DMS79 treated with DMSO at 0.1 percent for 48 hours (cell line): ENCODE results near the gene UCN3.

ENCODE experiments used
- DNase-seq: peaks from one replicate; lab custom pipeline; 2025; lab: John Stamatoyannopoulos, UW

UCN3 gene, protein sequence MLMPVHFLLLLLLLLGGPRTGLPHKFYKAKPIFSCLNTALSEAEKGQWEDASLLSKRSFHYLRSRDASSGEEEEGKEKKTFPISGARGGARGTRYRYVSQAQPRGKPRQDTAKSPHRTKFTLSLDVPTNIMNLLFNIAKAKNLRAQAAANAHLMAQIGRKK

DNA sequence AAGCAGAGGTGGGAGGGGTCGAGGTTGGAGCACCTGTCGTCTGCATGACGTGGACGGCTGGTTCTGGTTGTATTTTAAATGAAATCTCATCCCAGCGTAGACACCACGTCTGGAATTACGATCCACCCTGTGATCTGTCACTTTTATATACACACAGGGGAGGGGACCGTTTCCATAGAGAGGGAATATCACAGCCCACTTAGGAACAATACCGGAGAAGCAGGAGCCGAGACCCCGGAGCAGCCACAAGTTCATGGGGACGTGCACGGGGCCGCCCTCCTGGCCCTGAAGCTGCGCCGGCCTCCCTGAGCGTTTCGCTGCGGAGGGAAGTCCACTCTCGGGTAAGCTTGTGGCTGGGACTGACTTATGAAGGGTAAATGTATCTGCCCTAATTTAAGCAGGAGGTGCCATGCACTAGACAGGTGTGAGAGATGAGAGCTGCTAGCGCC is at the start of gene UCN3:
Gene UCN3, plus strand, starts transcription at position 77 of the 449 bp plus-strand sequence. CDS start 8,755 bp downstream, outside the sequence.
- no peak for DNase-seq

DNA sequence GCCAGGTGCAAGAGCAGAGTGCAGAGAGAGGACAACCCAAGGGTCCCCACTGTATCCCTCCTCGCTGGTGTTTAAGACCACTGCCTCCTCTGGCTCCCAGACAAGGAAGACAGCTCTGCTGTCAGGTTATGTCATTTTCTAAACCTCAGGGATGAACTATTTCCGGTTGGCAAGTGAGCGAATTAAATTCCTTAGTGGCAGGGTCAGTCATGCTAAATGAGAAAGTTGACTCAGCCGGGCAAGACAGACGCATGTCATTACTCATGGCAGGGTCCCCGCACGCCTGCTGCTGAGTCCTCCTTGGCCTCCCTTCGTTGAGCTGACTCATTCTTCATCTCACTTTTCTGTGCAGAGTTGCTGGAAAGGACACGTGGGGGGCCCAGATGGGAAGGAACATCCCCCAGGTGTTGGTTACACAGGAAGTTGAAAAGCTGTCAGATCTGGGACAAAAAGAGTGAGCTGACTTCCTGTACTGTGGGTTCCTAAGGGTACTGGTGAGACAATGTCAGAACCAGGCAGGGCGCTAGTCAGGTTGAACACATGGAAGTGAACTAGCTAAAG is 47.1 kb upstream of the UCN3 start:
- no peak for DNase-seq

DNA sequence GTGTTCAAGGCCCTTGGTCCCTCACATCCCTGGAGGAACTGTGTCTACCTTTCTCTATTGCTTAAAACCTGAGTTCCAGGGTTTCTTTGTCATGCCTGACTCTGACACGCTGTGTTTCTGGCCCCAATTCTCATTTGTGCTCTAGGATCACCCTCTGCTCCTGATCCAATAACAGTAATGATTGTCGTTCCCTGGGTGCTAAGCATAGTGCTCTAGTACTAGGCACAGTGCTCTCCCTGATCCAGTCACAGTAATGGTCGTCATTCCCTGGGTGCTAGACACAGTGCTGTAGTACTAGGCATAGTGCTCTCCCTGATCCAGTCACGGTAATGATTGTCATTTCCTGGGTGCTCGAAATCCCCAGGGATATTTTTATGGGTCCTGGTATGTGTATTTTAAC is 46.6 kb upstream of the UCN3 start:
- no peak for DNase-seq

DNA sequence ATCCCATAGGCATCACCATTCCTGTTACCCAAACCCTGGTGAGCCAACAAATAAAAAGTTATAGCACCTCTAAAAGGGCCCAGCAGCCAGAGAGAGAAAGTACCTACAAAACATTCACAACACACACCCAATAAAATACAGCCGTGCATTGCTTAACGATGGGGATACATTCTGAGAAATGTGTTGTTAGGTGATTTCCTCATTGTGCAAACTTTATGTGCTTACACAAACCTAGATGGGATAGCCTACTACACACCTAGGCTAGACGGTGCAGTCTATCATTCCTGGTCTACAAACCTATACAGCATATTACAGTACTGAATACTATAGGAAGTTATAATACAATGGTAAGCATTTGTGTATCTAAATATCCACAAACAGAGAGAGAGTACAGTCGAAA is 44.9 kb upstream of the UCN3 start:
- DNase-seq, result no peak

DNA sequence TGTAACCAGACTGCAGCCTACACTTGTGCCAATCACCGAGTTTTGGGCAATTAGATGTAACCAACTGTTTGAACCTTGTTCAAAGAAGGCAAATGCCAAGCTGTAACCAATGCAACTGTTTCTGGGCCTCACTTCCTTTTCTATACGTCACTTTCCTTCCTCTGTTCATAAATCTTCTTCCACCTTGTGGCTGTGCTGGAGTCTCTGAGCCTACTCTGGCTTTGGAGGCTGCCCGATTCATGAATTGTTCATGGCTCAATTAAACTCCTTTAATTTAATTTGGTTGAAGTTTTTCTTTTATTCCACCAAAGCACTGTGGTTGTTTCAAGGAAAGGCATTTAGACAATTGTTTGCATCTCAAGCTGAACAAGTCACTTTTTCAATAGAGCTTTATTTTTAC is 43.5 kb upstream of the UCN3 start:
- DNase-seq, result no peak

DNA sequence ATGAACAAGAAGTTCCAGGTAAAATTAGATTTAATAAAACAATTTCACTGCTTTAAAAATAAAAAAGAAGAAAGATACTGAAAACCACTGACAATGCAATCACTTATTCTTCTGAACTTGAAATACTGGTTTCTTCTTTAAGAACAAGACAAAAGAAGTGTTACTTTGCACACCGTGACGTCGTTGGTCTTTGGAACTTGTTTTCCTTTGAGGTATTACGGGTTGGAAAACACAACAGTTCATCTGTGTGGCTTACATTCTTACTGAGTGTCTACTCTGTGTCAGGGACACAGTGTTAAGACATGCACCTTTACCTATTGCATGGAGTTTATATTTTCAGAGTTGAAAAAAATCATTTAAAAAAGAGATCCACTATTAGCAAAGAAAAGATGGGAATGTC is 41.3 kb upstream of the UCN3 start:
- no peak for DNase-seq

DNA sequence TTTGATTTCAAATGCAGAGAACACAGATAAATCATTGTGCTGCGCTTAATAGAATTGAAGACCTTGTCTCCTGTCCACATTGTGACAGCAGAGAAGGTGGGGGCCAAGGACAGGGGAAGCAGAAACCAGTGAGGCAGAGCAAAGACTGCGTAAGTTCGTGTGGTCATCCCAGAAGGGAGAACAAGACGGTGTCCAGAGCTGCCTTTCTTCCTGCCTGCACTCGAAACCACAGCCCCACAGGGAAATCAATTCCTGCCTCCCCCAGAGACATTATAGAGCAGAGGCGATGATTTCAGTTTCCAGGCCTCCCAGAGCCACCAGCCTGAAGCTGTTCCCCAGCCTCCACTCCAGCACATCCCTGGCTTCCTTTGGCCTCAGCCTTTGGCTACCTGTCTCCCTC is 39.7 kb upstream of the UCN3 start:
- DNase-seq, result no peak

DNA sequence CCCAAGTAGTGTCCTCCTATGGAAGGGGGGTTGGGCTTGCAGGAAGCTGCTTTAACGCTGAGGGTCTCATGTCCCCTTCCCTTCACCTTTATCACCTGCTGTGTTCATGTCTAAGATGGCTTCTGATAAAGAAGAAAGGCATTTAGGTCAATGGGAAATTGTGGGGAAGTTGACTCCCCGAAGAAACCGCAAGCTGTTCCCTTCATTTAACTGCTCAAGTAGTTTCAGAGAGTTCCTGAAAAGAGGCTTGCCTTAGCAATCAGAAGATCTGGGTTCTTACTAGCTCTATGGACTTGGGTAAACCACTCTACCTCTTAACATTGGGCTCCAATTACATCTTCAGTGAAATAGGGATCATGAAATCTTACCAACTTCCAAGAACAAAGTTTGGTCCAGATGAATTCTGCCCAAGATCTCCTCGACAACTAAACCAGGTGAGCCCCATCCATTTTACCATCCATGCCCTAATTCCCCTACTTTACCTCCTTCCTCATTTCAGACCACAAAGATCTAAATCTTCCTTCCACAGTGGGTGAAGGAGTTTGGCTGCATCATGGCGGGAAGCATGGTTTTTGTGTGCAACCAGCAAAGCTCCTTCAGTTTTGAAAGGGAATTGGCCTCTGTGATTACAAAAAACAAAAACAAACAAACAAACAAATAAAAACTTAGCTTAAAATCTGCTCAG is 30.4 kb upstream of the UCN3 start:
- DNase-seq, result no peak

DNA sequence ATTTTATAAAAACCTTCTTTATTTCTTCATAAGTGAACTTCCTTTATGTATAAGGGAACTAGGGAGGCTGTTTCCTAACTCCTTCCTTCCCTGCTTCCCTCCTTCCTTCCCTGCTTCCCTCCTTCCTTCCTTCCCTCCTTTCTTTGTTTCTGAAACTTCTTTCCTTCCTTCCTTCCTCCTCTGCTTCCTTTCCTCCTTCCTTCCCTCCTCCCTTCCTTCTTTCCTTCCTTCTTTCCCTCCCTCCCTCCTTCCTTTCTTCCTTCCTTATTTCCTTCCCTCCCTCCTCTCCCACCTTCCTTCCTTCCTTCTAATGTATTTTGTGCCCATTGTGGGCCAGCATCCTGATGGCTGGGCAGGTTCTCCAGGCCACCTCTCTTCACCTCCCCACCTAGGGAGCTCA is 26.8 kb upstream of the UCN3 start:
- DNase-seq, result no peak

DNA sequence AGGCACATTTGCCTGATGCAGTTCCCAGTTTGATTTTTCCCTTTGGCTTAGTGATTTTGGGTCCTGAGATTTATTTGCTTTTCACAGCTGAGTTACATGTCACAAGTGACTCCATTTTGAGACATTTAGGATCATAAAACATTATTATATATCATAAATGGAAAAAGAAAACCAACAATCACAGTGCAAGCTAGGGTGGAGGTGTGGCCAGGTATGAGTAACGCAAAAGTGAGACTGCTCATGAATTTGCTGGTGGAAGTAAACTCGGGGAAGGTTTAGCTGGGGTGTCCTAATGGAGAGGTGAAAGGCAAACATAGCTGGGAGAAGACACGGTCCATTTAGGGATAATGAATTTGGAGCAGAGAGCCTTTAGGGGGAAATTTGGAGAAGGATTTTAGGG is 21.7 kb upstream of the UCN3 start:
- no peak for DNase-seq

DNA sequence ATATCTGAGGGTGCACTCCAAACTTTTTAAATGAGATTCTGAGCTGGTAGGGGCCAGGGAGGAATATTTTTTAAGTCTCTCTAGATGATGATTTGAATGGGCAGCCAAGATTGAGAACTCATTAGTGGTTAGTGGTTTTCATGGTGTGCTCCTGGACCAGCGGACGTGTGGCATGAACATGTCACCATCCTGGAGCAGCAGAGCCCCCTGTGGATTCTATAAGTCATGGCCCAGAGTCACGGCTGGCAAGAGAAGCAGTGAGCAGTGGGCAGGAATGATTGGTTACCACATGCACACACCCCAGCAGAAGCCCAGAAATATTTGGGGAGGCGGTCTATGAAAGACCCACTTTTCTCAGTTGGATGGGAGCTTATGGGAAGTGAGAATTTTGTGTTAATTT is 21.2 kb upstream of the UCN3 start:
- no peak for DNase-seq

DNA sequence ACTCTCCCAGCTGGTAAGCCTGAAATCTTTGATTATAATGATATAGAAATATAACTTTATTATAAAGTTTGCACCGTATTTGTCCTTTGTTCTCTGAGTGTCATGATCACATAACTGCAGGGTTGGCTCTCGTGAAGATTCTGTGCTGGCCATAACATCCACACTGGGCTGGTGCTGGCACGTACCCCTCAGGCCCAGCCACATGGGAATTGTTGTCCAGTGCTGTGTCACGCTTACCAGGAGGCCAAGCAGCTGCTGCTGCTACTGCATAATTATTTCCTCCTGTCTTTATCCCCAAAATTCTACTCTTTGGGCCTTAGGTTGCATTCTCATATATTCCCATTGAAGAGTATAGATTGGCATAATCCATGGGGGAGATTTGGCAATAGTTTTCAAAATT is 20.8 kb upstream of the UCN3 start:
- DNase-seq, result no peak

DNA sequence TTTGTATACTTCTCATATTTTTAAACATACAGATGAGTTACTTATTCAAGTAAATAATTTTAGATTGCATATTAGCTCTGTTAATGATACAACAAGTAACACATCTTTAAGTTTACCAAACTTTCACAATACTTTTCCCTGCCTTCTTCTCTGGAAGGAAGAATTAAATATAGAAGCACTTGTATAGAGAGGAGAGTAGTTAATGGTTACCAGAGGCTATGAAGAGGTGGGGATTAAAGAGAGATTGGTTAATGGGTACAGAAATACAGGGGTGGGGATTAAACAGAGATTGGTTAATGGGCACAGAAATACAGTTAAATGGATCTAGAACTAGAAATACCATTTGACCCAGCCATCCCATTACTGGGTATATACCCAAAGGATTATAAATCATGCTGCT is 20.0 kb upstream of the UCN3 start:
- DNase-seq, result no peak

DNA sequence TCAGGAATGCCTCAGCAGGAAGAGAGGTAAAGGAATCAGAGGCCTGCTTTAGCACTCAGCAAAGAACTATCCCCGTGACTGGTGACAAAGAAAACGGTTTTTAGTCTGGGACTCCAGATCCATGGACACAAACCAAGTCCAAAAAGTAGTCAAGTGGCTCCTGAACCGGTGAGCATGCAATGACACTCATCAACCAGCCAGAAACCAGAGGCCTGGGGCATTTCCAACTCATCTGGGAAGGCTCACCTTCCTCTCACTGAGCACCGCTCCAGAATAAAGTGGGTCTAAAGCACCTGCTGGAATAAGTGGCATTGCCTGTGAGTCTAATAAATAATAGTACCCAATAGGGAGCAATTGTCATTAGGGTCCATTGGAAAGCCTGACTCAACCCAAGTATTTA is 17.9 kb upstream of the UCN3 start:
- DNase-seq, result no peak

DNA sequence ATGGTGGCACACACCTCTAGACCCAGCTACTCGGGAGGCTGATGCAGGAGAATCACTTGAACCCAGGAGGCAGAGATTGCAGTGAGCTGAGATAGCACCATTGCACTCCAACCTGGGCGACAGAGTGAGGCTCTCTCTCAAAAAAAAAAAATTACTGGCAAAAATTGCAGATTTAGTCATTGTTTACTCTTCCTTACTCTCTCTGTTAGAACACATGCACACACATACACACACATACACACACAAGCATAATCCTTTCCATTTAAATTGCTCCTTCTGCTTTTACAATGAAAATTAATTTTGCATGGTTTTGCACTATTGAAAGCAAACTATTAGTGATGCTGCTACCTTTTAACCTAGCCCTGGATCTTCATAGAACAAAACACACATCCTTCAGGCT is 15.4 kb upstream of the UCN3 start:
- DNase-seq, result no peak

DNA sequence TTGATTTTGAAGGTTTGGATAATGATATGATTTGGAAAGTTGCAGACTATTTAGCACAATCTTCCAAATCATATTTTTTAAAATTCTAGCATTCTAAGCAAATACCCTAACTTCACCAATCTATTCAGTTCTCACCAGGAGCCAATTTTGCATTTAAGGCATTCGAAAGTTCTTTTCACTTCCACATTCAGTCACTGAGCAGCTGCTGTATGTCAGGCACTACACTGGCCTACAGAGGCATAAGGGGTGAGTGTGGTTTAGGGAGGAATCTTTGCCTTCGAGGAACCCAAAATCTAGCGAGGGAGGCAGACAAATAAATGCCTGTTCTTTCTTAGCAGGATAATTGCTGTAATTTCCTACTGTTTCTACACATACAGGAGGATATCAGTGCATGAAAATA is 10.7 kb upstream of the UCN3 start:
- DNase-seq, result no peak

DNA sequence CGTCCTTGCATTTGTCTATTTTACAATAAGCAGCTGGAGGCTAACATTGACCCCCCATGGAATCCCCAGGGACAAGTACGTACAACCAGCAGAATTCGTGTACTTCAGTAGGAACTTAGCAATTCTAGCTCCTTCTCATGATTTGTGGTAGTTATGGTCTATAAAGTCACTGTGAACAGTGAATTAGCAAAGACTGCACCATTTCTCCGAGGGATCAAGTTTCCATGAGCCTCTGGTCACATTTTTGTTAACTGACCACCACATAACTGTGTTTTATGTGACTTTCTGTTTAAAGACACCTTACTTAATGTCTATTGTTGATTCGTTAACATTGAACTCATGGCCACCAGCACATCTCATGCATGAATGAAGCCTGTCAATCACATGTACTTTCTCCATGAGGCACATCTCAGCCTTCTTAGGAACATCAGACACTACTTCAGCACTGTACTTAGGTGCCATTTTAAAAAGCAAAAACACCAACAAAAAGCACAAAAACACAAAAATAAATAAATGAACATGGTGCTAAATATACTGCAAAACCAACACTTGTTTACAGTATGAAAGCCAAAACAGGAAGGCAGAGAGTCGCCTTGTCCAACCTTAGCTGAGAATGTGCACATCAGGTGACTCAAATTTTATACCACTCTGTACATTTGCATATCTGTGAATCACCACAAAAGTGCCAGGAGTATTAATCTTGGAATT is 9.0 kb upstream of the UCN3 start:
- DNase-seq, result no peak

DNA sequence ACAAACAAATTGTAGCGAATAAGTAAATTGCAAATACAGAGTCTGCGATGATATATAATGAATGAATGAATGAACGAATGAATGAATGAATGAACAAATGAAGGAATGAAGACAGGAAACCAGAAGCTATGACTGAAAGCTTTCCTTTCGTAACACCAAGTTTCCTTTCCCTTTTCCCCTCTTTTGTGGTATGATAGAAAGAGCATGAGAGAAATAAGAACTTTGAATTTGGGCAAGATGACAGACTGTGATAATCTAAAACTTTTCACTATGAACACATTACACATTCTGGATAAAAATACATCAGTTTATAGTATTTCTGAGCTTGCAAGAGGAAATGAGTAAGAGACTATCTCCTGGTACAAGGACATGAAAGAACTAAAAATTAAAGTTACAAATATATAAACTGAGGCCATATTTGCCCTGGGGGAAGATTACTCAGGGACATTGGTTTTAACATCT is 8.4 kb upstream of the UCN3 start:
- no peak for DNase-seq

DNA sequence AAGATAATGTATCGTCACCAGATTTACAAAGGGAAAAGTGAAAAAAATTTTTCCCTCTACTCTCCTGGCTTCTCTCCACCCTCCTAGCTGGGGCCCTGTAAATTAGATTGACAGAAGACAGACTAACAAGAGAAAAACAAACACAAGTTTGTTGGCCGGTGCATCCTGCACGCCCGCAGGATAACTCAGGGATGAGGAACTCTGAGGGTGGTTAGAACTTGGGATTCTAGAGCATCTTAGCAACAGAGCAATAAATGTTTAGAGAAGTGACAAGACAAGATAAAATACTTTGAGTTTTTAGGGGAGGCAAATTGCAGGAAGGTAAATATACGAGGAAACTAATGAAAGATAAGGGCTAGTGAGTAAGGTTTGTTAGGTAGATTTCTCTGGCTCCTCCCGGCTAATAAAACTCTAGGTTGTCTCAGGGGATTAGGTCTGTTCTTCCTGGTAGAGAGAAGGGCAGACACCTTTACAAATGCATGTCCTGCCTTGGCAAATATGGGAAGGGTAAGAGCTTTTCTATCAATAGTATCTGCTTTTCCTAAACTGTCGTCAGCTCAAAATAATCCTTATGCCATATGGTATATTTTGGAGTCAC is 4.3 kb upstream of the UCN3 start:
- no peak for DNase-seq

DNA sequence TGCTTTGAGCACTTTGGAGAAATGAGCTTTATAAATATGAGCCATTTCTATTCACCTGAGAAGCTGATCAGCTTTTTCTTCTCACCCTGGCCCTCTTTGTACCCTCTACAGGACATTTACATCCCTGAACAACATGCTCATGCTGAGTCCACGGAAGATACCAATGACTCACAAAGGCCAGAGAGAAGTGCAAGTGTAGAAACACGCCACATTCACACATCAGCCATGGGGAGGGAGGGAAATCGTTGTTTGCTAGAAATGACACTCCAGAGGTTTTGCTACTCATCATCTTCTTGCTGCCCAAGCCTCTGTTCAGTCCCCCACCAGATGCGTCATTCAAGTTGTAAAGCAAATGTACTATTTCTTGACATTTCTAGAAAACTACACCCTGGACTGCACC is 2.8 kb upstream of the UCN3 start:
- no peak for DNase-seq

DNA sequence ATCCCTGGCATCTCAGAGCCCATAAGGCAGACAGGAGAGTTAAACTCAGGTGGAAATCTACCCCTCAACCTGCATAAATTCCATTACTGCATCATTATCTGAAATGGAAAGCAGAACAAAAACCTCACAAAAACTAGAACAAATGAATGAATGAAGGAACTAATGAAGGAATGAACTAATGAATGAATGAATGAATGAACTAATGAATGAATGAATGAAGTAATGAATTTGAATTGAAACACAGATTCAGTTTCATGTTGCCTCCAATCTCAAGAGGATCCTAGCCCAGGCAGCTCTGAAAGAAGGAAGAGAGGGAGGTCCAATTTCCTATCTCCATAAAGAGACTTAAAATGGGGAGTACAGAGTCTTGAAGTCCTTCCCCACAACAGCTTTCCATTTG is 1.9 kb upstream of the UCN3 start:
- DNase-seq, result no peak

DNA sequence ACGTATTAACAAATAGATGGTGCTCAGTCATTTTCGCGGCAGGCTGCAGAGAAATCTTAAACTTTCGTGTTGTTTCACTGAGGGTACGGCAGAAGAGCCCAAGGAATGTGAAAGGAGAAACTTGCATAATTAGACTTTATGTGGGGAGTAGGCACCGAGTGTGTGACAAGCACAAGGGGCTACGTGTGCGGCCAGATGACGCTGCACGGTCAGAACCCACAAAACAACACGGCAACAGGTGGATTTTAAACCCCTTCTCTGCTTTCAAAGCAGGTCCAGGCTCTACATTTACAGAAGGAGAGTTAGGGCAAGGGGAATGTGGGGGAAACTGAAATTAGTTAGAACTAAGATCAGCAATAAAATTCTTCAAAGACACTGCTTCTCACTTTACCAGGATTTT is 392 bp upstream of the UCN3 start:
- no peak for DNase-seq

DNA sequence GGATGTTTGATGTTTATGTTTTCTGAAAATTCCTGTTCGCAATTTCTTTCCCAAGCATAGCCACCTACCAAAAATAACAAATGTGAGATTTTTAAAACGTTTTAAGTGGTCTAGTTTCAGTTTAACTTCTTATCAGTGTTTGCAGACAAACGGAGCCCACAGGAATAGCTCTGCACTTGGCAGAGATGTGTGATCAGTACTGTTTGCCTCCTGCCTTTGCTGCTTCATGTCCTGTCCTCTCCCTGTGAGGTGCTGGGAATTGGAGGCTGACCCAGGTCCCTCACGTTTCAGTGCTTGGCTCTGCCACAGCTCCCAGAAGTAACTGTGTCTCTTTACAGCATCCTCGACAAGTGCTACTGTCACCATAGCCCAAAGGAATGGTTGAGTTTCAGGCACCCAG is 1.2 kb downstream of the UCN3 start:
- DNase-seq, result no peak
